CD14-positive monocyte (primary cell): Measurements from ENCODE around the gene SDK1. TPM values are rescaled to one million over a fixed set of nuclear protein-coding genes. Genes with fewer than 3 reads are reported as not detected.

ENCODE experiments used
- DNase-seq, 3 donors: peaks; one replicate each; pipeline ENCODE4 v3.0.0-alpha.2; 2011 to 2022
- H2AFZ ChIP-seq: 2 replicates; pipeline ENCODE4 v1.6.0; 2012; ENCODE audit warnings: mild to moderate bottlenecking, low read depth, low read length, inconsistent platforms; ENCODE audit not compliant: insufficient read depth, poor library complexity, severe bottlenecking
- H3K27ac ChIP-seq, 2 donors: 1 replicate in 1 of 2; 2 replicates in 1 of 2; pipeline ENCODE4 v1.5.1; 2012 to 2013; ENCODE audit warnings: low read length in 2 of 2, control low read depth in 1 of 2, inconsistent platforms in 1 of 2, low read depth in 1 of 2, mild to moderate bottlenecking in 1 of 2
- H3K27me3 ChIP-seq, 2 donors: one replicate each; pipeline versions ENCODE4 v1.6.0 to v1.6.1; 2011 to 2013; ENCODE audit warnings: low read length in 2 of 2; ENCODE audit not compliant: control insufficient read depth in 2 of 2, insufficient read depth in 2 of 2
- H3K36me3 ChIP-seq, 2 donors: replicated peaks in 1 of 2; 1 replicate in 1 of 2; 2 replicates in 1 of 2; pipeline versions ENCODE4 v1.5.1 to v1.6.1; 2012 to 2013; ENCODE audit warnings: low read length in 2 of 2, control low read depth in 1 of 2, inconsistent platforms in 1 of 2, mild to moderate bottlenecking in 1 of 2; ENCODE audit not compliant: insufficient read depth in 2 of 2, control insufficient read depth in 1 of 2
- H3K4me1 ChIP-seq, 2 donors: 1 replicate in 1 of 2; 2 replicates in 1 of 2; pipeline versions ENCODE4 v1.5.1 to v1.6.1; 2012 to 2013; ENCODE audit warnings: low read length in 2 of 2, control low read depth in 1 of 2, inconsistent platforms in 1 of 2, mild to moderate bottlenecking in 1 of 2, moderate library complexity in 1 of 2; ENCODE audit not compliant: insufficient read depth in 2 of 2, control insufficient read depth in 1 of 2
- H3K4me2 ChIP-seq: replicated peaks from 2 replicates; pipeline ENCODE3; 2012; ENCODE audit warnings: low read length, moderate library complexity, mild to moderate bottlenecking; ENCODE audit not compliant: poor library complexity, severe bottlenecking; ENCODE audit errors: extremely low read depth
- H3K4me3 ChIP-seq, 3 experiments: fragments of 200-600 bp in 1 of 3; sonication (generic) in 1 of 3; replicated peaks in 1 of 3; 1 replicate in 2 of 3; 2 replicates in 1 of 3; pipeline ENCODE4 v1.5.1; 2011 to 2013; ENCODE audit warnings: low read length in 3 of 3, mild to moderate bottlenecking in 3 of 3, control low read depth in 2 of 3, low read depth in 2 of 3, inconsistent platforms in 1 of 3, moderate library complexity in 1 of 3
- H3K79me2 ChIP-seq: 2 replicates; pipeline ENCODE4 v1.6.0; 2012; ENCODE audit warnings: mild to moderate bottlenecking, control low read depth, inconsistent platforms, low read length, moderate library complexity; ENCODE audit not compliant: insufficient read depth
- H3K9ac ChIP-seq: 2 replicates; pipeline ENCODE4 v1.6.0; 2017; ENCODE audit warnings: low read length, mild to moderate bottlenecking; ENCODE audit not compliant: insufficient read depth, poor library complexity, severe bottlenecking
- H3K9me3 ChIP-seq, 2 donors: replicated peaks in 1 of 2; 1 replicate in 1 of 2; 2 replicates in 1 of 2; pipeline versions ENCODE4 v1.5.1 to v1.6.1; 2012 to 2013; ENCODE audit warnings: low read length in 2 of 2, control low read depth in 1 of 2; ENCODE audit not compliant: control insufficient read depth in 1 of 2, insufficient read depth in 1 of 2
- H4K20me1 ChIP-seq: 2 replicates; pipeline ENCODE4 v1.6.0; 2012; ENCODE audit warnings: mild to moderate bottlenecking, low read length, control low read depth, moderate library complexity; ENCODE audit not compliant: insufficient read depth
- H3K27ac Mint-ChIP-seq, 7 donors: one replicate each; pipeline ENCODE4 v1.8.0; 2020; ENCODE audit warnings: mild to moderate bottlenecking in 7 of 7, mixed read lengths in 7 of 7, moderate library complexity in 6 of 7, inconsistent platforms in 2 of 7
- H3K27me3 Mint-ChIP-seq, 3 donors: one replicate each; pipeline ENCODE4 v1.8.0; 2021 to 2022; ENCODE audit warnings: low read depth in 3 of 3, mild to moderate bottlenecking in 3 of 3, mixed read lengths in 3 of 3, moderate library complexity in 3 of 3, inconsistent platforms in 1 of 3
- H3K36me3 Mint-ChIP-seq, 2 donors: one replicate each; pipeline ENCODE4 v1.8.0; 2020; ENCODE audit warnings: mixed read lengths in 2 of 2, inconsistent platforms in 1 of 2, mild to moderate bottlenecking in 1 of 2
- H3K4me1 Mint-ChIP-seq: one replicate; pipeline ENCODE4 v1.8.0; 2020; ENCODE audit warnings: mild to moderate bottlenecking, mixed read lengths
- H3K4me3 Mint-ChIP-seq, 2 donors: one replicate each; pipeline ENCODE4 v1.8.0; 2020; ENCODE audit warnings: mild to moderate bottlenecking in 2 of 2, mixed read lengths in 2 of 2, moderate library complexity in 1 of 2
- H3K9me3 Mint-ChIP-seq, 7 donors: one replicate each; pipeline ENCODE4 v1.8.0; 2020 to 2022; ENCODE audit warnings: mixed read lengths in 7 of 7, mild to moderate bottlenecking in 6 of 7, moderate library complexity in 6 of 7, inconsistent platforms in 2 of 7
- WGBS: methylation state at CpG from one replicate; pipeline ENCODE4 v1.1.5; 2013; ENCODE audit warnings: missing lambda C conversion rate; ENCODE audit not compliant: insufficient coverage; 5-methylcytosine and 5-hydroxymethylcytosine counted together
- intact Hi-C, 2 donors: fragments of 100-400 bp; cut with micrococcal nuclease; formaldehyde crosslinking; loops; one replicate each; pipeline versions ENCODE4 v1.15.0 to v1.15.1; 2023
- polyA plus RNA-seq, 3 donors: library from polyadenylated mRNA; depleted of rRNA in 1 of 3; unstranded in 2 of 3; stranded (reverse) in 1 of 3; fragments of 300-500 nt in 2 of 3; fragments of >200 nt in 1 of 3; fragmentation: Illumina TruSeq in 2 of 3; gene quantifications; 1 replicate in 2 of 3; 2 replicates in 1 of 3; pipeline ENCODE4 v1.2.3, GENCODE V29; 2012 to 2021
- TF ChIP-seq, protein P1 (sequence below): fragments of 200-600 bp; IDR thresholded peaks from one replicate; pipeline ENCODE4 v1.8.0; 2022; ENCODE audit warnings: antibody characterized with exemption, mild to moderate bottlenecking

The SDK1 gene
- polyA plus RNA-seq, 3 donors = 0.01 TPM; not detected in 2

DNA sequence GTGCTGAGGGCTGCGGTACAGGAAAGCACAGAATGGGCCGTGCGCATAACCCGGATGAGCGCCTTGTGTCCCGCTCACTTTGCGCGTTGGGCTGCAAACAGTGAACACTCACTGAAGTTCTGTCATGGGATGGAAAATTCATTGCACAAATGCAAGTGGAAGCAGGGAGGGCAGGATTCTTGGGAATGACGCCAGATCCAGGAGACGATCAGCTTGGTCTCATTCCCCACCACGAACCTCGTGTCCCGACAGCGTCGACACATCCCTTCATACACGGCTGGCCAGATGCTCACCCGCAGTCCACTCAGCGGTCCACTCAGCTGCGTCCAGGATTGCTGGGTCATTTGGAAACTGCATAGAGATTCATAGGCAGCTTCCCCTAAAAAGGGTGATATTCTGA lies 607.1 kb downstream of the SDK1 start:
- no peaks in the 10 kb centered on the region for H3K4me1 ChIP-seq
- Mint-ChIP-seq H3K4me1 (no peaks in the 10 kb centered on the region), H3K27ac (no peak overlapping the region), H3K27me3 (peaks cover 3% of the 10 kb centered on the region in 3 donors), H3K4me3 (no peak overlapping the region), H3K36me3 (no peaks in the 10 kb centered on the region), H3K9me3 (peaks cover 0 to 11% (median 4%) of the 10 kb centered on the region in 7 donors)
- no peaks in the 10 kb centered on the region for H3K27me3 ChIP-seq
- no peak for DNase-seq
- intact Hi-C loops = no loop called here
- no peak overlapping the region for H2AFZ ChIP-seq
- H3K79me2 ChIP-seq = no peaks in the 10 kb centered on the region
- no peaks in the 10 kb centered on the region for H3K36me3 ChIP-seq
- TF ChIP-seq, protein P1, sequence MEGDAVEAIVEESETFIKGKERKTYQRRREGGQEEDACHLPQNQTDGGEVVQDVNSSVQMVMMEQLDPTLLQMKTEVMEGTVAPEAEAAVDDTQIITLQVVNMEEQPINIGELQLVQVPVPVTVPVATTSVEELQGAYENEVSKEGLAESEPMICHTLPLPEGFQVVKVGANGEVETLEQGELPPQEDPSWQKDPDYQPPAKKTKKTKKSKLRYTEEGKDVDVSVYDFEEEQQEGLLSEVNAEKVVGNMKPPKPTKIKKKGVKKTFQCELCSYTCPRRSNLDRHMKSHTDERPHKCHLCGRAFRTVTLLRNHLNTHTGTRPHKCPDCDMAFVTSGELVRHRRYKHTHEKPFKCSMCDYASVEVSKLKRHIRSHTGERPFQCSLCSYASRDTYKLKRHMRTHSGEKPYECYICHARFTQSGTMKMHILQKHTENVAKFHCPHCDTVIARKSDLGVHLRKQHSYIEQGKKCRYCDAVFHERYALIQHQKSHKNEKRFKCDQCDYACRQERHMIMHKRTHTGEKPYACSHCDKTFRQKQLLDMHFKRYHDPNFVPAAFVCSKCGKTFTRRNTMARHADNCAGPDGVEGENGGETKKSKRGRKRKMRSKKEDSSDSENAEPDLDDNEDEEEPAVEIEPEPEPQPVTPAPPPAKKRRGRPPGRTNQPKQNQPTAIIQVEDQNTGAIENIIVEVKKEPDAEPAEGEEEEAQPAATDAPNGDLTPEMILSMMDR = no peak
- no peak overlapping the region for H3K9ac ChIP-seq
- 92% methylated on average over 18 of the region's 19 CpGs for WGBS
- no peak overlapping the region for H3K4me2 ChIP-seq
- peaks cover 0 to 9% of the 10 kb centered on the region in 2 donors for H3K9me3 ChIP-seq
- H4K20me1 ChIP-seq = no peaks in the 10 kb centered on the region
- H3K4me3 ChIP-seq = no peak overlapping the region
- H3K27ac ChIP-seq = no peak overlapping the region

DNA sequence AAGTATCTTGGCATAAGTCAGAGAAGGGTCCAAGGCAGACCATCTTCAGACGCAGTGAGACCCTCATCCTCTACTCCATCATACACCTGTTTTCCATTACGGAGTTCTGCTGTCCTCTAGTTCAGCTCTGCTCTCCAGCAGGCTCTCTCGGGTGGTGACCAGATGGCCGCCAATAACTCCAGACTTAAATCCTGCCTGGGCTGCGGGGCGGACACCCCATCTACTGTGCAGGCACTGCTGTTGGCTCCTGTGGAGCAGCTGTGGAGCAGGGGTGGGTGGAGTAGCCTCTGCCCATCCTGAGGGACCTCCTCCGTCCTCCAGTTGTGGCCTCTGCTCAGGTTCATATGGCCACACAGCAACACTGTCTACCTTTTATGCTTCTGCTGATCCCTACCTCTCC lies 608.1 kb downstream of the SDK1 start:
- peaks cover 0 to 9% of the 10 kb centered on the region in 2 donors for H3K9me3 ChIP-seq
- DNase-seq = no peak
- no peaks in the 10 kb centered on the region for H3K36me3 ChIP-seq
- H3K4me1 Mint-ChIP-seq = peaks cover 2% of the 10 kb centered on the region
- no peaks in the 10 kb centered on the region for H3K27me3 ChIP-seq
- no peak overlapping the region for H2AFZ ChIP-seq
- H3K27ac ChIP-seq = no peak overlapping the region
- WGBS = 100% methylated on average over 2 of the region's 7 CpGs
- no peaks in the 10 kb centered on the region for H3K36me3 Mint-ChIP-seq
- H3K9ac ChIP-seq = no peak overlapping the region
- H3K4me2 ChIP-seq = no peak overlapping the region
- H3K79me2 ChIP-seq = no peaks in the 10 kb centered on the region
- H3K9me3 Mint-ChIP-seq = peaks cover 0 to 11% (median 4%) of the 10 kb centered on the region in 7 donors
- H3K4me3 ChIP-seq = no peak overlapping the region
- intact Hi-C loops = no loop called here
- no peak overlapping the region for H3K4me3 Mint-ChIP-seq
- no peak overlapping the region for H3K27ac Mint-ChIP-seq
- H3K27me3 Mint-ChIP-seq = peaks cover 3% of the 10 kb centered on the region in 3 donors
- TF ChIP-seq, protein P1 = no peak
- peaks cover 5 to 7% of the 10 kb centered on the region in 2 donors for H3K4me1 ChIP-seq
- no peaks in the 10 kb centered on the region for H4K20me1 ChIP-seq
